Measurements from ENCODE around the gene SURF6. TPM values are rescaled to one million over a fixed set of nuclear protein-coding genes. Genes with fewer than 3 reads are reported as not detected.

SURF6 gene
- total RNA-seq, 2 experiments from 2014 or later = 15.1 to 15.9 TPM

GRCh38 chr9:133353548-133353947, 17.6 kb upstream of the SURF6 start:
- H3K9me3 Mint-ChIP-seq = no peaks in the 10 kb centered on the region
- intact Hi-C loops (cut with DNase I, micrococcal nuclease) = loop anchor here in 1 of 2 experiments (5.0 to 10.0 kb wide), 2 partner anchors 134 to 671 kb away; partner anchors contain the start of gene BRD3OS
- Histone ChIP-seq H3K4me1 (ENCODE audit: insufficient read depth, low read length) (peaks cover 59% of the 10 kb centered on the region), H3K36me3 (ENCODE audit: insufficient read depth, low read length) (peaks cover 66% of the 10 kb centered on the region), H3K9me3 (ENCODE audit: control insufficient read depth in 1 of 2, insufficient read depth in 1 of 2, low read length in 2 of 2) (no peaks in the 10 kb centered on the region), H3K27ac (ENCODE audit: low read depth in 1 of 2, low read length in 2 of 2) (no peak overlapping the region), H3K4me3 (ENCODE audit: low read length) (no peak overlapping the region), H3K27me3 (ENCODE audit: control insufficient read depth in 1 of 2, insufficient read depth in 2 of 2, low read length in 2 of 2) (no peaks in the 10 kb centered on the region)
- no peaks in the 10 kb centered on the region for H3K27me3 Mint-ChIP-seq
- CTCF ChIA-PET = no interaction called here
- no peak for ATAC-seq (ENCODE audit: poor library complexity)
- TF ChIP-seq CTCF (IDR thresholded peaks at IDR 0.05) = no peak
- POLR2A ChIA-PET = no interaction called here
- H3K4me3 Mint-ChIP-seq = peak overlapping the region; percentile 45
- peaks cover 63% of the 10 kb centered on the region for H3K36me3 Mint-ChIP-seq (ENCODE audit: low read depth)
- no peak for DNase-seq
- peak overlapping the region; percentile 88 for H3K27ac Mint-ChIP-seq
- H3K4me1 Mint-ChIP-seq (ENCODE audit: low read depth) = peaks cover 33% of the 10 kb centered on the region

- Mint-ChIP-seq H3K27me3 (no peaks in the 10 kb centered on the region), H3K9me3 (no peaks in the 10 kb centered on the region), H3K27ac (peak overlapping the region; percentile 88), H3K4me1 (ENCODE audit: low read depth) (peaks cover 31% of the 10 kb centered on the region), H3K4me3 (peak overlapping the region; percentile 66), H3K36me3 (ENCODE audit: low read depth) (peaks cover 65% of the 10 kb centered on the region)
- peaks cover 56% of the 10 kb centered on the region for H3K4me1 ChIP-seq (ENCODE audit: insufficient read depth, low read length)
- TF ChIP-seq CTCF (IDR thresholded peaks at IDR 0.05) = no peak
- ChIA-PET CTCF (no interaction called here), POLR2A (no interaction called here)
- H3K27me3 ChIP-seq (ENCODE audit: control insufficient read depth in 1 of 2, insufficient read depth in 2 of 2, low read length in 2 of 2) = no peaks in the 10 kb centered on the region
- H3K27ac ChIP-seq (ENCODE audit: low read depth in 1 of 2, low read length in 2 of 2) = no peak overlapping the region
- ATAC-seq (ENCODE audit: poor library complexity) = no peak
- intact Hi-C loops (cut with DNase I, micrococcal nuclease) = loop anchor here in 1 of 2 experiments (5.0 to 10.0 kb wide), 2 partner anchors 135 to 672 kb away; partner anchors contain the start of gene BRD3OS
- no peak overlapping the region for H3K4me3 ChIP-seq (ENCODE audit: low read length)
- H3K9me3 ChIP-seq (ENCODE audit: control insufficient read depth in 1 of 2, insufficient read depth in 1 of 2, low read length in 2 of 2) = no peaks in the 10 kb centered on the region
- H3K36me3 ChIP-seq (ENCODE audit: insufficient read depth, low read length) = peaks cover 62% of the 10 kb centered on the region
- DNase-seq = no peak
Observed at GRCh38 chr9:133352635-133353340, 16.8 kb upstream of the SURF6 start.

- intact Hi-C loops (cut with DNase I, micrococcal nuclease) = loop anchor here in 1 of 2 experiments (5.0 to 10.0 kb wide), 2 partner anchors 135 to 673 kb away; partner anchors contain the start of gene BRD3OS
- peaks cover 53% of the 10 kb centered on the region for H3K4me1 ChIP-seq (ENCODE audit: insufficient read depth, low read length)
- Mint-ChIP-seq H3K27ac (peak overlapping the region; percentile 42), H3K4me3 (peak overlapping the region; percentile 4), H3K9me3 (no peaks in the 10 kb centered on the region), H3K27me3 (no peaks in the 10 kb centered on the region), H3K4me1 (ENCODE audit: low read depth) (peaks cover 27% of the 10 kb centered on the region), H3K36me3 (ENCODE audit: low read depth) (peaks cover 68% of the 10 kb centered on the region)
- ChIA-PET POLR2A (interaction anchor here (1.1 to 2.0 kb wide), 2 partner anchors 12 to 19 kb away, joined by 5 to 6 read pairs; no protein-coding TSS in a partner anchor), CTCF (interaction anchor here (2.1 kb wide), 1 partner anchor 19 kb away, joined by 6 read pairs; no protein-coding TSS in a partner anchor)
- TF ChIP-seq CTCF (IDR thresholded peaks at IDR 0.05) = peak; percentile 16
- no peak for ATAC-seq (ENCODE audit: poor library complexity)
- no peak overlapping the region for H3K4me3 ChIP-seq (ENCODE audit: low read length)
- DNase-seq = peak in 3 of 14 experiments; percentile 38 to 59 (median 45)
- no peaks in the 10 kb centered on the region for H3K27me3 ChIP-seq (ENCODE audit: control insufficient read depth in 1 of 2, insufficient read depth in 2 of 2, low read length in 2 of 2)
- peaks cover 58% of the 10 kb centered on the region for H3K36me3 ChIP-seq (ENCODE audit: insufficient read depth, low read length)
- no peaks in the 10 kb centered on the region for H3K9me3 ChIP-seq (ENCODE audit: control insufficient read depth in 1 of 2, insufficient read depth in 1 of 2, low read length in 2 of 2)
- no peak overlapping the region for H3K27ac ChIP-seq (ENCODE audit: low read depth in 1 of 2, low read length in 2 of 2)
Observed at GRCh38 chr9:133351908-133352634, 16.1 kb upstream of the SURF6 start.
